Mucosa of rectum (tissue), 2 donors: ENCODE results near the gene STMND1.

Experiments used
- H3K27ac ChIP-seq, 2 donors: one replicate each; pipeline ENCODE4 v1.7.0; 2013; ENCODE audit warnings: inconsistent platforms in 2 of 2, low read depth in 2 of 2, low read length in 2 of 2
- H3K27me3 ChIP-seq, 2 donors: one replicate each; pipeline ENCODE4 v1.7.0; 2013; ENCODE audit warnings: low read length in 2 of 2; ENCODE audit not compliant: control insufficient read depth in 2 of 2, insufficient read depth in 2 of 2
- H3K36me3 ChIP-seq, 2 donors: one replicate each; pipeline ENCODE4 v1.7.0; 2013; ENCODE audit warnings: low read length in 2 of 2; ENCODE audit not compliant: control insufficient read depth in 2 of 2, insufficient read depth in 2 of 2
- H3K4me1 ChIP-seq, 2 donors: one replicate each; pipeline ENCODE4 v1.7.0; 2013; ENCODE audit warnings: low read length in 2 of 2, mild to moderate bottlenecking in 1 of 2; ENCODE audit not compliant: control insufficient read depth in 2 of 2, insufficient read depth in 2 of 2
- H3K4me3 ChIP-seq, 2 donors: one replicate each; pipeline ENCODE4 v1.7.0; 2013; ENCODE audit warnings: low read length in 2 of 2
- H3K9ac ChIP-seq, 2 donors: one replicate each; pipeline ENCODE4 v1.7.0; 2013; ENCODE audit warnings: low read length in 2 of 2, low read depth in 1 of 2, mild to moderate bottlenecking in 1 of 2
- H3K9me3 ChIP-seq, 2 donors: one replicate each; pipeline ENCODE4 v1.7.0; 2013; ENCODE audit warnings: low read length in 2 of 2; ENCODE audit not compliant: control insufficient read depth in 2 of 2
- donor health status: healthy.
- donor health status: Normal muscosa, but diverticular disease.

Gene STMND1

DNA sequence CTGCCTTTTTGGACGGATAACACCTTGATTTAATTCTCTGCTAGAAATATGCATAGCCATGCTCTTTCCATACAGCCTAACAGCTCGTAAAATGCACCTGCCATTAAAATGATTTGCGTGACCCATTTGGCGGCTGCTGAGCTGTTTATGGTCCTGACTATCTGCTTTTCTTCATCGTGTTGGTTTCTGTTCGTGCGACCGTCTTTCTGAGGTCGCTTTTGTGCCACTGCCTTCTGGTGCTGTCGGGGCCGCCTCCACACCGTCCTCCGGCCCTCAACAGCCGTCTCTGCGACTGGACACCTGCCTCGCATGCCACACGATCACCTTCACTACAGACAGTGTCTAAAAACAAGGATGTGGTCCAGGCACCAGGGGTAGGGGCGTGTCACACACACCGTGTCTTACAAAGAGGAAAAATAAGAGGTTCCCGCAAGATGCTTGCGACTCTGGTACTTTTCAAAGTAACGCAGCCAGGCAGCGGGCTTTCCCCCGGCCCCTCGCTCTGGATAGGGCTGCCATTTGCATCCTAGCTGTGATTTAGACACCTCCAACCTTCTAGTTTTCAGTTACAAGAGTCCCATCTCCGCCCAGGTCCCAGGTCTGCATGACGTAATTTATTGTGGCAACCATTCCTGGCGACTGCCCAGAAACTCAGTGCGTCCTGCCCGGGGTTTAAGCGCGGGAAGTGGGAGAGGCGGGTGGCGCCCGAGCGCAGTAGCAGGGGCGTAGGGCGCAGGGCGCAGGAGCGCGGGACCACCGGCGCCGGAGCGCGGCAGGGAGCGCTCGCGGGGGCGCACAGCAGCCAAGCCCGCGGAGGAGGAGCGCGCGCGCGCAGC, at the start of gene STMND1:
TSS of gene STMND1 (plus strand) at position 629 of the 836 bp plus-strand sequence. CDS start 208 bp downstream, outside the sequence.
- Histone ChIP-seq H3K36me3 (no peaks in the 10 kb centered on the region), H3K4me3 (peak within 1 kb of the TSS; percentile 64 to 77), H3K27ac (peak within 1 kb of the TSS; percentile 62 to 80), H3K9ac (peak within 1 kb of the TSS; percentile 56 to 73), H3K27me3 (no peaks in the 10 kb centered on the region), H3K4me1 (peaks cover 5 to 7% of the 10 kb centered on the region in 2 donors), H3K9me3 (no peaks in the 10 kb centered on the region)

DNA sequence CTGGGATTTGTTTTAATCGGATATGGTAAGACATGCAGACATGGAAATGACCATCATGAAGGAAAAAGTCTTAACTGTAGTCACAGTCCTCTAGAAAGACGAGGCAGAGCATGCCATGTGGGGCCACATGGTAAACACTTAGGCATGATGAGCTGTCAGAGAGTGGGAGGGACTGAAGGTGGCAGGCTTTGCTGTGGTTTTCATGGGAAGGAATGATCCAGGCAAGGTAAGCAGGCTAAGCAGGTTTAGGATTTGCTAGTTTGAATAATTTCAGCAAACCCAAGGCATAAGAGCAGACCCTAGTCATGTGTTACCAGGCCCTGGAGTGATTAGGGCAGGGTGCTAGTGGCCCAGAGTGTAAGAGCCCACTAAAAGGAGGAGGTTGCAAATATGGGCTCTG, 47.2 kb upstream of the STMND1 start:
- no peaks in the 10 kb centered on the region for H3K36me3 ChIP-seq
- H3K9ac ChIP-seq: no peak overlapping the region
- no peaks in the 10 kb centered on the region for H3K27me3 ChIP-seq
- no peaks in the 10 kb centered on the region for H3K9me3 ChIP-seq
- H3K4me3 ChIP-seq: no peak overlapping the region
- no peak overlapping the region for H3K27ac ChIP-seq
- H3K4me1 ChIP-seq: no peaks in the 10 kb centered on the region

DNA sequence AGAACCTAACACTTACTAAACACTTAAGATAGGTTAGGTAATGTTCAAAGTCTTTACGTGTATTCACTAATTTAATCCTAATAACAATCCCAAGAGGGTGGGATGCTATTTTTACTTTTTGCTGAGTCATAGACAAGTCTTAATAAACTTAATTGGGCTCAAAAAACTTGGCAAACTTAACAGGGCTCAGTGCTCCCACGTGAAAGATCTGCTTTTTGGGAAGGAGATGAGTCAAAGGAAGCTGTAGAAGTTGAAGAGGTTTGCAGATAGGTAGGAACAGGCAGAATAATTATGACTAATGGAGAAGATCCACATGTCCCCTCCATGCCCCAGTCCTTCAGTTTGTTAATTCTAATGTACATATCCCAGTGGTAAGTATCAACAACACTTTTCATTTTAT, 44.5 kb upstream of the STMND1 start:
- Histone ChIP-seq H3K4me1 (no peaks in the 10 kb centered on the region), H3K36me3 (no peaks in the 10 kb centered on the region), H3K4me3 (no peak overlapping the region), H3K9me3 (no peaks in the 10 kb centered on the region), H3K27ac (no peak overlapping the region), H3K9ac (no peak overlapping the region), H3K27me3 (no peaks in the 10 kb centered on the region)

DNA sequence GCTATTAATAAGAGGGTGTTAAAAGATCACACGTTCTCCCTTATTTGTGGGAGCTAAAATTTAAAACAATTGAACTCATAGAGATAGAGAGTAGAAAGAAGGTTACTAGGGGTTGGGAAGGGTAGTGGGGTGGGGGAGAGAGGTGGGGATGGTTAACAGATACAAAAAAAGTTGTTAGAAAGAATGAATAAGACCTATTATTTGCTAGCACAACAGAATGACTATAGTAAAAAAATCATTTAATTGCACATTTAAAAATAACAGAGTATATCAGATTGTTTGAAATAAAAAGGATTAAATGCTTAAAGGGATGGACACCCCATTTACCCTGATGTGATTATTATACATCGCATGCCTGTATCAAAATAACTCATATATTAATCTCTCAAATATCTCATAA, 43.3 kb upstream of the STMND1 start:
- no peaks in the 10 kb centered on the region for H3K36me3 ChIP-seq
- no peak overlapping the region for H3K4me3 ChIP-seq
- H3K4me1 ChIP-seq: no peaks in the 10 kb centered on the region
- no peak overlapping the region for H3K27ac ChIP-seq
- H3K27me3 ChIP-seq: no peaks in the 10 kb centered on the region
- H3K9ac ChIP-seq: no peak overlapping the region
- no peaks in the 10 kb centered on the region for H3K9me3 ChIP-seq

DNA sequence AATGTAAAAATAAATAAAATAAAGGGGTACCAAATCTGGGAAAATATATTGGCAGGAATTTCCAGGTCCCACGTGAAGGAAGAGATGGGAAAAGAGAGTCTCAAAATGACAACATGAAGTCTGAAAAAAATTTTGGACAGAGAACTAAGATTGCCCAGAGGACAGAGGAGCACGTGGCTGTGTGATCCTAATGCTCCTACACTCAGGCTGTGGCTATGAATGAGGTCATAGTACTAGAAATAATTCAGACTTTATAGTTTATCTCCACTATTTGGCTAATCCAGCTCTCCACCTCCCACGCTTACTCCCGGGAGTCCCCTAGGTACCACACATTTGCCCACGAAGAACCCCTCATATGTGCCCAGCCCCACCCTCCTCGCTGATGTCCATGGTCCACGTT, 42.8 kb upstream of the STMND1 start:
- no peak overlapping the region for H3K4me3 ChIP-seq
- H3K9me3 ChIP-seq: no peaks in the 10 kb centered on the region
- no peak overlapping the region for H3K9ac ChIP-seq
- H3K36me3 ChIP-seq: no peaks in the 10 kb centered on the region
- H3K27ac ChIP-seq: no peak overlapping the region
- H3K4me1 ChIP-seq: no peaks in the 10 kb centered on the region
- H3K27me3 ChIP-seq: no peaks in the 10 kb centered on the region

DNA sequence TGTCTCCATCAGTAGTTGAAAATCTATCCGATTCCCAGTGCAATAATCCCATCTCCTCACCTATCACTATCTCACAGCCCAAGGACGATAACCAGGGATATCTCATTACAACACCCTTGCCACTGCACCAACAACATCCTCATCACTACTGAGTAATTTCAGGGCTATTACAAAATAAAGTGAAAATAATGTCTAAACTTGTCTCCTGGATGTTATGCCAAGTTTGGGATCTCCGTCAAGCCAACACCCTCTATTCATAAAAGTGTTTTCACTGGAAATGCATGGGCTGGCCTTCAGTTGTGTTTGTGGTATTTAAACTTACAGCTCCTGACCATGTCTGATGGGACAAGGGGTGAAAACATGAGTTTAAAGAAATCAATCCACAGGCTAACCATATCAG, 42.0 kb upstream of the STMND1 start:
- Histone ChIP-seq H3K27ac (no peak overlapping the region), H3K9me3 (no peaks in the 10 kb centered on the region), H3K4me3 (no peak overlapping the region), H3K27me3 (no peaks in the 10 kb centered on the region), H3K4me1 (no peaks in the 10 kb centered on the region), H3K9ac (no peak overlapping the region), H3K36me3 (no peaks in the 10 kb centered on the region)

DNA sequence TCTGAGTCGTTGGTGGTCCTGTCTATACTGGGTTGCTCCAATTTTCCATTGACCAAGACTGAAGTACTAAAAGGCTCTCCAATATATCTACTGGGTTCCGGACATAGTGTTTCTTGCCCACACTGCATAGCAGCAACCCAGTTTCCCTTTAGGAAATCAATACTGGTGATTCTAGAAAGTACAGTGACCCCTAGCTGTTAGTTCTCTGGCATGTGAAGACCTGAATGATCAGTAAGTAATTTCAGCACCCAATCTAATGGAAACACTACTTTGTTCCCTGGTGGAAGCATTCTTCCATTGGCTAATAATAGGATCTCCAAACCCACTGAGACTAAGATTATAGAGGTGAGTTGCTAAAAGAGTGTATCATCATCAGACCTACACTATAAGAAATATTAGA, 40.8 kb upstream of the STMND1 start:
- Histone ChIP-seq H3K9me3 (no peaks in the 10 kb centered on the region), H3K4me1 (no peaks in the 10 kb centered on the region), H3K4me3 (no peak overlapping the region), H3K36me3 (no peaks in the 10 kb centered on the region), H3K9ac (no peak overlapping the region), H3K27me3 (no peaks in the 10 kb centered on the region), H3K27ac (no peak overlapping the region)

DNA sequence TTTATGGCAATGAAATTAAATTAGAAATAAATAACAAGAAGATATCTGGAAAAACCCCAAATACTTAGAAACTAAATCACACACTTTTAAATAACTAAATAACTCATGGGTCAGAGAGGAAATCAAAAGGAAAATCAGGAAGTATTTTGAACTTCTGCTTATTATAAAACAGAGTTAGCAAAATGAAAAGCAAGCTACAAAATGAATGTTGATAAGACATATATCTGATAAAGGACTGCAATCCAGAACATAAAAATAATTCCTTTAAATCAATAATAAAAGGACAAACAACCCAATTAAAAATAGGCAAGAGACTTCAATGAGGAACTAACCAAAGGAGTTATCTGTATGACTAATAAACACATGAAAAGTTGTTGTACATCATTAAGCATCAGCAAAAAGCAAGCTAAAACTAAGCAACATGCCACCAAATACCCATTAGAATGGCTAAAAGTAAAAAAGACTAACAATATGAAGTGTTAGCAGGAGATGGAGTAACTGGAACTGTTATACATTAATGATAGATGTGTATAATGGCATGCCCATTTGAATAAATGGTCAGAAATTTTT, 38.9 kb upstream of the STMND1 start:
- no peaks in the 10 kb centered on the region for H3K36me3 ChIP-seq
- H3K4me1 ChIP-seq: no peaks in the 10 kb centered on the region
- no peaks in the 10 kb centered on the region for H3K9me3 ChIP-seq
- H3K4me3 ChIP-seq: no peak overlapping the region
- no peak overlapping the region for H3K9ac ChIP-seq
- H3K27ac ChIP-seq: no peak overlapping the region
- H3K27me3 ChIP-seq: no peaks in the 10 kb centered on the region

DNA sequence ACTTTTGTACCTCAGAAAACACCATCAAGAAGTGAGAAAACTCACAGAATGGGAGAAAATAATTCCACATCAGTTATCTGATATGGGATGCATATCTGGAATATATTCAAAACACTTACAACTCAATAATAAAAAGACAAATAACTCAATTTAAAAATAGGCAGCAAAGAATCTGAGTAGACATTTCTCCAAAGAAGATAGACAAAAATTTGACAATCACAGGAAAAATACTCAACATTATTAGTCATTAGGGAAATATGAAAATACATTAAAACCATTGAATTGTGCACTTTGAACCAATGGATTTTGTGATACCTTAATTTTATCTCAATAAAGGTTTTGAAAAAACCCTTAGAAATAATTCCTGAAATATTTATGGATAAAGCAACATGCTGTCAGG, 36.9 kb upstream of the STMND1 start:
- H3K4me1 ChIP-seq: no peaks in the 10 kb centered on the region
- H3K9me3 ChIP-seq: no peaks in the 10 kb centered on the region
- no peak overlapping the region for H3K27ac ChIP-seq
- no peak overlapping the region for H3K9ac ChIP-seq
- H3K36me3 ChIP-seq: no peaks in the 10 kb centered on the region
- no peak overlapping the region for H3K4me3 ChIP-seq
- no peaks in the 10 kb centered on the region for H3K27me3 ChIP-seq

DNA sequence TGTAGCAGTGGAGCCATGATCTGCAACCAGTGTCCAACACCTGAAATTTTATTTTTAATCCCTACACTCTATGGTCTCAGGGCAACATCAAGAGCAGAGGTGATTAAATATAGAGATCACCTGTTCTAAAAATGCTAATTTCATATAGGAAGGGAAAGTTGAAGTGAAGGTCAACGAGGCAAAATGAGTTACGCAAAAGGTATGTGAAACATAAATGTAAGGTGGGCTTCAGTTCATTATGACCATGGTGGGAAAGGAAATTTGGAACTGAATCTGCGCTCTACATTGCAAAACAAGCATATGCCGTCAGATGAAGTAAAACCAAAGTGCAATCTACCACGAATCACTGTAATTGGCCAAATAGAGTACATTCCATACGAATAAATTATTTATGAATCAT, 35.2 kb upstream of the STMND1 start:
- Histone ChIP-seq H3K4me1 (no peaks in the 10 kb centered on the region), H3K4me3 (no peak overlapping the region), H3K9ac (no peak overlapping the region), H3K27ac (no peak overlapping the region), H3K27me3 (no peaks in the 10 kb centered on the region), H3K36me3 (no peaks in the 10 kb centered on the region), H3K9me3 (no peaks in the 10 kb centered on the region)
